ENCODE results near the gene RERE.
"Not testable (repeated sequence)": the region's sequence is repeated elsewhere in the genome, so short reads cannot be mapped to it uniquely, and the experiment has no call there.

RERE gene

DNA sequence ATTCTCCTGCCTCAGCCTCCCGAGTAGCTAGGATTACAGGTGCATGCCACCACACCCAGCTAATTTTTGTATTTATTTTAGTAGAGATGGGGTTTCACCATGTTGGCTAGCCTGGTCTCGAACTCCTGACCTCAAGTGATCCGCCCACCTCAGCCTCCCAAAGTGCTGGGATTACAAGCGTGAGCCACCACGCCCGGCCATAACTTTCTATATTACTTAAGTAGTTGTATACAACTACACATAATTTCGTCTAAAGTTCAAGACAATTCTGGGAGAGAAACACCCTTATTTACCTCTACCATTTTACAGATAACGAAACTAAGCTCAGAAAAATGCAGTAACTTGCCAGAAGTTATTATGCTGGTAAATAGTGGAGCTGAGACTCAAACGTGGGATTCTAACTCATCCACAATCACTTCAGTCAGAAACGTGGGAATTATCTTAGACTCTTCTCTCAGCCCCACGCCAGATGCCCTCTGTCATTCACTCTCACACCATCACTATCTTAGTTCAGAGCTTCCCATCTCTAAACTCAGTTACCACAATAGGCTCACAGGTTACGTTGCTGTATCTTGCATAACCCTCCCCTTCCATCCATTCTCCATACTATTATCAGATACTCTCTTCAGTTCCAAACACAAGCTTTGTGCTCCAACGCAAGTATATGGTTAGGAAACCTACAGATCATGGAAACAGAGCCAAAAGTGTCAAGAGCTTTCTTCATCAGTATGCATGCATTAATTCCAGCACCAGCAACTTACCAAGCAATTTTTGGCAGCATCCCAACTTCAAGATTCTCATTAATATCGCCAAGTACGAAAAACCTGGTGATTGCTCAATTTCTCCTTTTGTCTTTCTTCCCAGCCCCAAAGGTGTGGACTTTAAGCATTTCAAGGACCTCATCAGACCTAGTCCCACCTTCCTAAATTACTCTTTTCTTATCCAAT is 69.3 kb downstream of the RERE start:
- DNase-seq: no peak

DNA sequence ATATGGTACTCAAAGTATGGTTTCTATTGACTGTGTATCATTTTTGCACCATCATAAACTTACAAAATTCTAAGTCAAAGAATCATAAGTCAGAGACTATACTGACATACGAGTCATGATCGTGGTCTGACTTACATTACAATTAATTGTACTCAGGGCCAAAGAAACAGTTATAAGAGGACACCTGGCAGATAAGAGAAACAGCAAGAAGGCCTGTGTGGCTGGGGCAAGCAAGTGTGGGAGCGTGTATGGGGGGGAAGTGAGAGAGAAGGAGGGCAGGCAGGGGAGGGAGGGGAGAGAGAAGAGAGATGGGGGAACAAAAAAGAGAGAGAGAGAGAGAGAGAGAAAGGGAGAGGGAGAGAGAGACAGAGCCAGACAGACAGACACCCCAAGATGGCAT is 70.9 kb downstream of the RERE start:
- no peak for DNase-seq

DNA sequence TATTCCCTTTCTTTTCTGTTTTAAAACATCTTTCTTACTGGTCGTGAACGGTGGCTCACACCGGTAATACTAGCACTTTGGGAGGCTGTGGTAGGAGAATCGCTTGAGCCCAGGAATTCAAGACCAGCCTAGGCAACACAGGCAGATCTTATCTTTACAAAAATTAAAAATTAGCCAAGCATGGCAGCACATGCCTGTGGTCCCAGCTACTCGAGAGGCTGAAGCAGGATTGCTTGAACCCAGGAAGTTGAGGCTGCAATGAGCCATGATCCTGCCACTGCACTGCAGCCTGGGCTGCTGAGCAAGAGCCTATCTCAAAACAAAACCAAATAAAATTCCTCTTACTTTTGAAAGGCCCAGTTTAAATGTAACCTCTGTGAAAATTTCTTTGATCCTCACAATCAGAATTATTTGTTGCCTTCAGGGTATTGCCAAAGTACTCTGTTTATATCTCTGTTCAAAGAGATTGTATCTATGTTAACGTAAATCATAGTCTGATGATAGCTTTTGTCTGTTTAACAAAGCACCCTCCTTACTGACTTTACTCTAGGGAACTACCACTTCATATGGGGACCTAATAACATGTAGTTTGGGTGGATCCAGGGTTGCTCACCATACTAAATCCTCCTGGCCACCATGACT is 71.6 kb downstream of the RERE start:
- DNase-seq: no peak

DNA sequence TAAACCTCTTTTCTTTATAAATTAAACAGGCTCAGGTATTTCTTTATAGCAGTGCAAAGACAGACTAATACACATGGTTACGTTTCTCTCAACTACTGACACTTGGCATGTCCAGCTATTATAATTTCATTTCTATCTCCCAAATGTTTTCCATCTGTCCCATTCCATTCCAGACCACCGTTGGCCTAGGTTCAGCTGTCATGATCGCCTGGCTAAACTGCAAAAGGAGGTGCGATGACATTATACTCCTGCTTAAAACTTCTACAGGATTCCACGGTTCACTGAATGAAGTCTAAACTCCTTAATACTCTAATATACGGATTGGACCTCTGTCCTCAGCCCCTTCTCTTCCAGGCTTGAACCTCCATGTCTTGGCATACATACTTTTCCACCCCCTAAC is 72.1 kb downstream of the RERE start:
- no peak for DNase-seq

DNA sequence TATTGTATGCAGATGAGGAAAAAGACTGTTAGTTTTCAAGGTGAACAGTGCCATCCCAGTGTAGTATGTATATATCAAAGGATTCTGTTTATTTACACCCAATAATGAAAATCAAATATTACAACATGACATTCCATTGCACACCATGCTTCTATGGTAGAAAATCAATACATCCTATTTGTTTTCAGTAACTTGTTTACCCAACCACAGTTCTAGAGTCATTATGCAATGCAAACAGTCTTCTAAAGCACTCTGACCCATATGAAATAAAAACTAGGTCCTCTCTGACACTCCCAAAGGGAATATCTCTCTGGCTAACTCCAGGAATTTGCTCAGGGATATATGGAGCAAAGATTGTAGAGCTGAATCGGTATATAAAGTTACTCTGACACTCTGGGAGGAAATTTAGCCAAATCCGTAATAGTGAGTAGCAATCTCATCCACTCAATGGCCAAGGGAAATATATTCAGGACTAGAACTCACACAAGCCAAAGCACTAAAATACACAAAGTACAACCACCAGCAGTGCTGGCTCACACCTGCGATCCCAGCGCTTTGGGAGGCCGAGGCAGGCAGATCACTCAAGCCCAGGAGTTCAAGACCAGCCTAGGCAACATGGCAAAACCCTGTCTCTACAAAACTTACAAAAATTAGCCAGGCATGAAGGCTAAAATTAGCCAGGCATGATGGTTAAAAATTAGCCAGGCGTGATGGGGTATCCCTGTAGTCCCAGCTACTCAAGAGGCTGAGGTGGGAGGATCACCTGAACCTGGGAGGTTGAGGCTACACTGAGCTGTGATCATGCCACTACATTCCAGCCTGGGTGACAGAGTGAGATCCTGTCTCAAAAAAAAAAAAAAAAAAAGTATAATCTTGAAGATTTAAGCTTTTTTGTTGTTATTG is 75.2 kb downstream of the RERE start:
- DNase-seq: no peak

DNA sequence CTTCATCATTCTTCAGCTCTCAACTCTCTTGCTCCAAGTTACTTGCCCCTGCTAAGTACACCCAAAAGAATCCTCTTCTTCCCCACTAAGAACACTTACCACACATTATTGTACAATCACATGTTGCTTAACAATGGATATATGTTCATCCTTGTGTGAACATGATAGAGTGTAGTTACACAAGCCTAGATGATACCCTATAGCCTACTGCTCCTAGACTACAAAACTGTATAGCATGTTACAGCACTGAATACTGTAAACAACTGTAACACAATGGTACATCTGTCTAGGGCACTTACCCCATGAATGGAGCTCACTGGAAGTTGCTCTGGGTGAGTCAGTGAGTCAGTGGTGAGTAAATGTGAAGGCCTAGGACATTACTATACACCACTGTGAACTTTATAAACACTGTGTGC is 77.4 kb downstream of the RERE start:
- no peak for DNase-seq

DNA sequence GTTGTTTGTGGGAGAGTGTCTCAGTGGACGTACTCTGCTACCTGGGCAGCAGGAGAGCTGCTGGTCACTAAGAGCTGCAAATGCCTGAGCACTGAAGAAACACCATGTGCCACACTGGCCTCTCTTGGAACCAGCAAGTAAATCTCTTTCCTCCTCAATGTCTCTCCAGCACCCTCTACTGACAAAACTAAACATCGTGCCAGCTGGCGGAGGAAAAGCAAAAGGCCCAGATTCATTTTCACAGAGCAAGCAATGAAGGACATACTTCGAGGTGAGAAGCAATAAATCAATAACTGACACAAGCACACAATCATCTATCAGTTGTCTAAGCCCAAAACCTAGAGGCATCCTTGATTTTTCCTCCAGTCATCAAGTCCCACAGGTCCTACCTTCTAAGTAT is 78.1 kb downstream of the RERE start:
- no peak for DNase-seq

DNA sequence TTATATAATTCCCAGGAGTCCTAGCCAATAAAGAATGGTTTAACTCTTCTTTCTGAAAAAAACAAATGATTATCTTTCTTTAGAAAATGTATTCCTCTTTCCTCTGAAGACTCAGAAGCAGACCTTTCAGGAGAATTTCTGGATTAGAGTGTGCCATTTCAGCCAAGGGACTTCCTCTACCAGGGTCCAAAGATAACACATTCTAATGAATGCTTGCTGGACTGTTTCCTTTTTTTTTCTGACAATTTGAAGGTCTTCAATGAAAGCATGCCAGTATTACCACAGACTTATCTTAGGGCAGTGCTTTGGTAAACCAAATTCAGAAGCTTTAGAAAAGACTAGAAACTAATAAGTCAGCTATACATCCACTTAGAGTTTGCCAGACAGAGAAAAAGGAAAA is 80.5 kb downstream of the RERE start:
- no peak for DNase-seq

DNA sequence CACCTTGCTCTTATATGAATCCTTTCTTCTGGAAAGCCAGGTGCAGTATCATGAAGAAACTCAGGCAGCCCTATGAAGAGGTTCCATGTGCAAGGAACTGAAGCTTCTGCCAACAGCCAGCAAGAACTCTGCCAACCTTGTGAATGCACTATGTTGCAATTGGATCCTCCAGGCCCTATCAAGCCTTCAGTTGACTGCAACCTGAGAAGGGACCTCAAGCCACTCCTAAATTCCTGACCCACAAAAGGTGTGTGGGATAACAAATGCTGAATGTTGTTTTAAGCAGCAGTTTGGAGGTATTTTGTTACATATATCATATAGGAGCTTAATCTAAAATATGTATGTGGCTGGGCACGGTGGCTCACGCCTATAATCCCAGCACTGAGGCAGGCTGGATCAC is 84.0 kb downstream of the RERE start:
- DNase-seq: no peak

DNA sequence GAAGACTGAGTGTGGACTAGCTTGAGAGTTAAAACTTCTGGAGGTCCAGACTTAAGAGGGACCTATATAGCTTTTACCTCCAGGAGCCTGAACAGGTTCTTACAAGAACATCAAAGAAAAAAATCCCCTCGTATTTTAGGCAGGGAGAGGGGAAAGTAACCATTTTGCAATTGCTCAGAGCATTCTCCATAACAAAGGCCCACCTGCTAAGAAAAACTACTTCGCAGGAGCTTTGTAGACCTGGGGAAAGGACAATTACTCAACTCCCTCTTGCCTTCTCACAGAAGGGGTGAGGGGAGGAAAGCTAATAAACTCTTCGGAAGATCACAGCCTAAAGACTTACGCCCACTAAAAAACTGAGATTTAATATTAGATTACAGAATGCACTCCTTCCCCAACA is 86.3 kb downstream of the RERE start:
- no peak for DNase-seq

DNA sequence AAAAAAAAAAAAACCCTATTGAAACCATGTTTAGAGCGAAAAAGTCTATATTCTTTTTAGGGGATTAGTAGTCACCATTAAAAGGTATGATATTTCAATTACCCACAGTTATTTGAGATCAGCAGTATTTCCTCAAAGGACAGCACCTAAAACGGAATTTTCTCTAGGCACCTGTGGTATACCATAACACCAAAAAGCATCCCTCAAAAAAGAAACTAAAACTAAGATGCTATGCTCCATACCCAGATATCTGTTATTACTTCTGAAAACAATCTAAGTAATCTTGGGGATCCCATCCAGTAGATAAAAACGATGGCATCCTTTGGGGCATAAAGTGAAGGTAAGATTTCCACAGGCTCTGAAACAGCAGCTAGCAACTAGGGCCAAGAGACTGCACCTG is 89.0 kb downstream of the RERE start:
- DNase-seq: no peak

DNA sequence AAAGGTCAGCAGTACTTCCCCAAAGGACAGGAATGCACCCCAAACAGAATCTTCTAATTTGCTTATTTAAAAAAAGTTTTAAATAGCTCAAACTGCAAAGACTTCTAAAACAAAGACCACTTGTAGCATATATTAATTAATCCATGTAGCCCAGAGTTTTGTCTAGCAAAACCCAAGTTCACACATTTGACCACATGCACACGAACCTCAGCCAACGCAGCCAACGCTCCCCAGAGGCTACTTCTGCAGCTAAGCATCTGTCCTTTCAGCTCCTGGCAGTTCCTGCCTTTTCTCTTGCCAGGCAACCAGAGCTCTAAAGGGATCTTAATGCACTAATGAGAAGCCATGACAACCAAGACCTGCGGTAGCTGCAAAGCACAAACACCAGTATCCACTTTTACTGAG is 89.6 kb downstream of the RERE start:
- DNase-seq: no peak

DNA sequence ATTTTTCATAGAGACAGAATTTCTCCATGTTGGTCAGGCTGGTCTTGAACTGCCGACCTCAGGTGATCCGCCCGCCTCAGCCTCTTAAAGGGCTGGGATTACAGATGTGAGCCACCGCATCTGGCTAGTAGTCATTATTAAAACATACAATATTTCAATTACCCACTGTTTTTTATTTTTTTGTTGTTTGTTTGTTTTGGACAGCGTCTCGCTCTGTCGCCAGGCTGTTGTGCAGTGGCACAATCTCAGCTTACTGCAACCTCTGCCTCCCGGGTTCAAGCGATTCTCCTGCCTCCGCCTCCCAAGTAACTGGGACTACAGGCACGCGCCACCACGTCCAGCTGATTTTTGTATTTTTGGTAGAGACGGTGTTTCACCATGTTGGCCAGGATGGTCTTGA is 90.1 kb downstream of the RERE start:
- DNase-seq: not testable (repeated sequence)

DNA sequence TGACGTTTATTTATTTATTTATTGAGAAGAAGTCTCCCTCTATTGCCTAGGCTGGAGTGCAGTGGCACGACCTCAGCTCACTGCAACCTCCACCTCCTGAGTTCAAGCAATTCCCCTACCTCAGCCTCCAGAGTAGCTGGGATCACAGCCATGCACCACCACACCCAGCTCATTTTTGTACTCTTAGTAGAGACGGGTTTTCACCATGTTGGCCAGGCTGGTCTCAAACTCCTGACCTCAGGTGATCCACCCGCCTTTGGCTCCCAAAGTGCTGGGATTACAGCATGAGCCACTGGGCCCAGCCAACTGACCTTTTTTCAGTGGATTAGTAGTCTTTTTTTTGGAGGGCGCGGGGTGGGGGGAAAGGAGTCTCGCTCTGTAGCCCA is 90.6 kb downstream of the RERE start:
- not testable (repeated sequence) for DNase-seq

DNA sequence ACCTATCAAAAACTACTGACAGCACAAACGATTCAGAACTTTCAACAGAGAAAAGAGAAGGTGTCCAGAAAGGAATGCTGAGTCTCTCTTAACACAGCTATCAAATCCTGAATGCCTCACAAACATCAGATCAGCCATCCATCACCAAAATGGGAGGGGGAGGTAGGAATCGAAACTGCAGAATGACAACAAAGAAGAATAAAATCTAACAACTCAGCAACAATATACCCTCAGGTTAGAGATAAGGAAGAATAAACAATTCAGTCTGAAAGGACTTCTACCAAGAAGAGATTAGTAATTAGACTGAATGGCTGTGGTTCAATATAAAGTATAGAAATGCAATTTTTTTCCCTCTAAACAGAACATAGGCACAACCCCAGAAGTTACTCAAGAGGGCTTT is 94.4 kb downstream of the RERE start:
- DNase-seq: no peak

DNA sequence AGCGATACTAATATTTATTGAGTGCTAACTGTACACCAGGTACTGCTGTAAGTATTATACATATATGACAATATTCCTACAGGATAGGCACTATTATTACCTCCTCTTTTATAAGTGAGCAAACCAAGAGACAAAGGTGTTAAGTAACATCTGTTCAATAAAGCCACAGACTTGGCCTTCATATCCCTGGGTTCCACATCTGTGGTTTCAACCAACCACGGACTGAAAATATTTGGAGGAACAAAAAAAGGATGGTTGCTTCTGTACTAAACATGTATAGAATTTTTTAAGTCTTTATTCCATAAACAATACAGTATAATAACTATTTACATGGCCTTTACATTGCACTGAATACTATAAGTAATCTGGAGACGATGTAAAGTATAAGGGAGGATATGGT is 95.1 kb downstream of the RERE start:
- DNase-seq: no peak

DNA sequence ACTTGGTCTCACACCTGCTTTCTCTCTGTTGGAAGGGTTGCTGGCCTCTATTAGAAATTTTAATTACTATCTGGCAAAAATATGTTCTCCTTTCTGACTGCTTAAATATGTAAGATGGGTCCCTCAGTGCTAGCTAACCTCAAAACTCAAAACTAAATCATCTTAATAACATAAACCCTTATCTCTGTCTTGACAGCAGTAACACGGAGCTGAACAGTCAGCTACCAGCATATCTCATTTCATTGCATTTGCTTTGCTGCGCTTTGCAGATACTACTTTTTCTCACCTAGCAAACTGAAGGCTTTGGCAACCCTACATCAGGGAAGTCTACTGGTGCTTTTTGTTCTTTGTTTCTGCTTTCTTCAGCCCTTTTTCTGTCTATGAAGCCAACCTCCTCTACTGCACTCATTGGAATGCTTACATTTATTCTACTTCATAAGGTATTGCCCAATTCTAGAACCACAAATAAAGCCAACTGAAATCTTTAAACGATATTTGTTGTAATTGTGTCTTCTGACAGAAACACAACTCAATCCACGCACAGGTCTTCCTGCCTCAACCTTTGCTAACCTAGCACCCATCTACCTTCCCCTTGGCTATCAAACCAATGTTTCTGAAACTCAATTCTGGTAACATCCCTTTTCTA is 95.6 kb downstream of the RERE start:
- DNase-seq: no peak

DNA sequence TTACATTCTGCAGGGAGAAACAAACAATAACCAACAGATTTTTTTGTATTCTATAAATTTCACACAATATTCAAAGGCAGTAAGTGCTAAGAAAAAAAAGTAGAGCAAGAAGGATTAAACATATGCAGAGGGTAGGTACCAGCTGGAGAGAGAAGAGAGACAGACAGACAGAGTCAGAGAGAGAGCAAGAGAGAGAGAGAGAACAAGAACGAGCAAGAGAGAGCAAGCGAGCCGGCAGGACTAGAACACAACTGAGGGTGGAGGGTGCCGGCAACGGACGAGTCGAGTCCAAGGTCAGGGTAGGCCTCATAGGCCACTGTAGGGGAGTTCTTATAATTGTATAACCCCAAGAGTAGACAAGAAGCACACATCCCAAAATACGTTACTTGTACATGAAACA is 97.1 kb downstream of the RERE start:
- no peak for DNase-seq

DNA sequence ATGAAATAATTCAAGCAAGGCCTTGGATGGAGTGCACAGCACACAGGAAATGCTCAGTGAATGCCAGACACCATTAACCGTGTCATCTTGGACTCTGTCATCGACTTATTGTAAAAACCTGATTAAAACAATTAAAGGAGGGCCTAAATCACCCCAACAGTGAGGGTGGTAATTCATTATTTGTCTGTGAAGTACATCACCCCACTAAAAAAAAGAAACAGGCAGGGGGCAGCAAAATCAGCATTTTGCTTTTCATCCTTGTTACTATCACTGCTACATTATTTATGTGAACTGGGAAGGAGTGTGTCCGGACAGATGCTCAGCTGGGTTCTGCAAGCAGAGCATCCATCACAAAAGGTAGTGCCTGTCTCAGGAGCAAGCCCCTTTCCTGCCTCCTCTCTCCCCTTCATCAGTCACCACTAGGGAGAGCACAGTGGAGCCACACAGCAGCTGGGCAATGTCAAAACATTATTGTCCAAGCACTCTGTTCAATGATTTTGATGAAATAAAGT is 98.5 kb downstream of the RERE start:
- DNase-seq: no peak

DNA sequence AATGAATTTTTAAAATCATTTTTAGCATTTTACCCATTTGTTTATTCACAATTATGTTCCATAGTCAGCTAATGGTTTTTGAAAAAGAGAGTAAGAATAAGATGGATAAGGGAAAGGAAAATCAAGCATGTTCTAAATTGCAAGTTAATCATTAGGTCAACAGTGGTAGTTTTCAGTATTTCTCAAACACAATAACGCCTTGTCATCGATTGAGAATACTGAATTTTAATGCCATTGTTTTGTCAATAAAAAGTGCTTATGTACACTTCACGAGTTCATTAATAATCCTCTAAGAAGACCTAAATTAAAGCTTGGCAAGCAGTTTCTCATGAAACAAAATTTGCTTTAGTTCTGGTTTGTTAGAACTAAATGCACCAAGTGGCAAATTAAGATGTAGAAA is 100.3 kb downstream of the RERE start:
- no peak for DNase-seq

DNA sequence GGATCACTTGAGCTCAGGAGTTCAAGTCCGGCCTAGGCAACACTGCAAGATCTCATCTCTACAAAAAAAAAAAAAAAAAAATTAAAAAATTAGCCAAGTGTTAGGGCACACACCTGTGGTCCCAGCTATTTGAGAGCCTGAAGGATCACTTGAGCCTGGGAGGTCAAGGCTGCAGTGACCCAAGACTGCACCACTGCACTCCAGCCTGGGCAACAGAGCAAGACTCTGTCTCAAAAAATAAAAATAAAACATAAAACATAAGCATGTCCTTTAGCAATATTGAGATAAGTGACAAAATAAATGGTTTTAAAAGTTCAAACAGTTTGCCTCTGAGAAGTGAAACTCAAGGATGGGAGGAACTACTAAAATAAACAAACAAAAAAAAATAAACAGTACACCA is 101.2 kb downstream of the RERE start:
- no peak for DNase-seq

DNA sequence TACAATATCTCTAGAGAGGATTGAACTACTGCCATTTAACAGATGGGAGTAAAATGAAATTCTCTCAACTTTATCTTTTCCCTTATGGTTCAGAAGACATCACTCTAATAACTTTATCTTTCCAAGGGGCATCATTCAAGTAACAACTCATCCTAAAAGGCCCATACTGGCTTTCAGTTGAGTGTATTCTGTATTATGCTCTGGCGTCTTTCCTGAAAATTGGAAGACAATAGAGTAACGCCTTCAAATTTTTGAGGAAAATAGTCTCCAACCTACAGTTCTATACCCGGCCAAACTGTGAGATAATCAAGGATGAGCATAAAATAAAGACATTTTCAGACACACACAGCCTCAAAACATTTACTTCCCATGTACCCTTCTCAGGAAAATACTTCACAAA is 103.3 kb downstream of the RERE start:
- DNase-seq: no peak
